ENCODE data around the gene DHFR.

Gene DHFR

DNA sequence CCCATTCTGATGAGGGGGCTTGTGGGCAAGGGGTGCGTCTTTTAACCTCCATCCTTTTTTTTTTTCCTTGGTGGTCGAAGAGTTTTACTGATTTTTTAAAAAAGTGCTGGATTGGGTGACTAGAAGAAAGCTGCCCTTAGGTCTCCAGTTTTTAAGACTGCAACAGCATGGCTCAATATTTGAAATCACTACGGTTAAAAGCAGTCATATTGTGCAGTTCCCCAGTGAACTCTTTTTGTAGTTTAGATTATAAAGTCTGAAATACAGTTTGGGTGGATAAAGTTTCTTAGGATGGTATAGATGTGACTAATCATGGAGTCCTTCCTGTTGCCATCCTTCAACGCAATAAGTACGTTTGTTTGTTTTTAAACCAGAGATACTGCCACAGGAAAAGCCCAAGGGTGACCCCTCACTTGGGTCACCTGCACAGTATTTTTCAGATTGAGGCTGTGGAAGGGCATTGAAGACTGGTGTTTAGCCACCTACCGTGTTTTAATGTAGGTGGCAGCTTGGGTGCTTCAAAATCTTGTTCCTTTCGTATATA, 520 bp upstream of the DHFR start:
- no peak for DNase-seq (ENCODE audit: low read depth in 3 of 3)

DNA sequence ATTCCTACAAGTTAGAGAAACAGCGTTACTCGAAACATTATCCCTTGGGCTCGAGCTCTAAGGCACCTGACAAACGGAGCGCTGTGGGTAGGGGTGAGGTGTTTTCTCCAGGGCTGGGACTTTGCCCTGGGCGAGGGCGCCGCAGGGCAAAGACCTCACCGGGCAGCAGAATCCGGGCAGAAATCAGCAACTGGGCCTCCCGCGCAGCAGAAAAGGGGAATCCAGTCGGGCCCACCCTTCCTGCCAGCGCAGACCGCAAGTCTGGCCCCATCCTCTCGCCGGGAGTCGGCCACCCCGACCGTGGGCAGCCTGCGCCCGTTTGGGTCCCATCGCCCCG, 761 bp downstream of the DHFR start:
- no peak for DNase-seq (ENCODE audit: low read depth in 3 of 3)

DNA sequence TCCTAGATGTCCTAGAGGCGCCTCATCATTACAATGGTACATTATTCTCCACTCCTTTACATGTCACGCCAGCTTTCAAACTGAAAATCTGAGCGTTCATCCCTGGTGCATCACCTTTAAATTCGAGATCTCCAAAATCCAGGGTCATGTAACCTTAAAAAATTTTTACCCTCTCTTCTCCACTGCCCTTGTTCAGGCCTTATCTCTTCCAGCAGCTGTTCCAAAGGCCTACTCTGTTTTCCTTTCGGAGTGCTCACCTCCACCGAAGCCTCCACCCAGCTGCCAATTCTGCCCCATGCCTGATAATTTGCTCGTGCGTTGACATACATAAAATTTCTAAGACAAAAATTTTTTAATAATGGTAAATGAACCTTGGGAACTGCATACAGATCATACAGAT, 1.3 kb downstream of the DHFR start:
- DNase-seq (ENCODE audit: low read depth in 3 of 3): no peak

DNA sequence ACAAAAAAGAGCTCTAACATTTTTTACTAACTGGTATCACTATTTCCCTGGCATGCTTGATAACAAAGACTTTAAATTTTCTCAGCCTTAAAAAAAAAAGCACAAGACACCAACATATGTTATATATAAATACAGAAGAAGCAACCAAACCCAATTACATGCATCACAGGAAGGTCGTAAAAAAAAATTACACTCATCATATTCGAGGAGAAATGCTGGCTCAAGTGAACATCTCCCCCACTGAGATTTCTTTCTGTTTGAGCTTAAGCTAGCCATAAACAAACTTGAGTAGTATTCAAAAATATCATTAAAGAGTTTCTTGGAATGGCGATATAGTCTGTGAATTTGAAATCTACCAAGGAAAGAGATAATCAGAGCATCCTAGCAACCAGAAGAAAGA, 7.9 kb downstream of the DHFR start:
- DNase-seq (ENCODE audit: low read depth in 3 of 3): no peak

DNA sequence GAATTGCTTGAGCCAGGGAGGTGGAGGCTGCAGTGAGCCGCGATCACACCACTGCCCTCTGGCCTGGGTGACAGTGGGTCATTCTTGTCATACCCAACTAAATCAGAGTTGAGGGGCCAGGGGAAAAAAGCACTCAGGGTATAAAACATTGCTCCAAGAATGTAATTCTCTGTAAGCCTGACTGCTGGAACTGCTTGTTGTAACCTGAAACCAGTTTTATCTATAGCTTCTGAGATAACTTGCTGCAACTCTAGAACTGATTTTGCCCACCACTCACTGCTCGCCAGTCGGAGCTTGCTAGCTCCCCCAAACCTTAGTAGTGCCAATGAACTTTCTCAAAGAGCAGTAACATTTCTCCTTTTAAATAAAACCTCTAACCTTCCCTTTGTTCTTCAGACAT, 9.9 kb downstream of the DHFR start:
- DNase-seq (ENCODE audit: low read depth in 3 of 3): no peak

DNA sequence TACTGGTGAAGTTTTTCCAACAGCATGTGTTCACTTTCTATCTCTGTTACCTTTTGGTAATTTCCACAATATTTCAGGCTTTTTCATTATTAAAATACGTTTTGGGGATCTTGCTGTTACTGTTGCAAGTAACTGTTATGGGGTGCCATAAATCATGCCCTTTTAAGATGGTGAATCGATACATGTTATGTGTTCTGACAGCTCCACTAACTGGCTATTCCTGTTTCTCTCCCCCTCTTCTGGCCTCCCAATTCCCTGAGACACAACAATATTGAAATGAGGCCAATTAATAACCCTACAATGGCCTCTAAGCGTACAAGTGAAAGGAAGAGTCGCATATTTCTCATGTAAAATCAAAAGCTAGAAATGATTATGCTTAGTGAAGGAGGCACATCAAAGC, 13.4 kb downstream of the DHFR start:
- no peak for DNase-seq (ENCODE audit: low read depth in 3 of 3)

DNA sequence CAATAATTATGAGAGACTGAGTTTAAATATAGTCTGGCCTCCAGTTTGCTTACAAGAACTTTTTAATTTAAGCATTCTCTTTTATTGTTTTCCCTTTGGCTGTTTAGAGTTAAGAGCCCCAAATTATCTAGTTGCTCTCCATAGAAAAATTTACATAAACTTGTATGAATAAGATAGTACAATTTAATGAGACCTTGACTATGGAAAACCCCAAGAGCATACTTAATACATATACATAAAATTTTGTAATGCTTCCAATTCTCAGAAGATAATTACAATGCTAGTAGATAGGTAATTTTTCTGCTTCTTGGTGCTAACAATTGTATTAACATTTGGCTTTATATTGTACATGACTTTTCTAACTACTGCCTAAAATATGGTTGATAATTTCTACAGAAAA, 20.6 kb downstream of the DHFR start:
- DNase-seq (ENCODE audit: low read depth in 3 of 3): no peak

DNA sequence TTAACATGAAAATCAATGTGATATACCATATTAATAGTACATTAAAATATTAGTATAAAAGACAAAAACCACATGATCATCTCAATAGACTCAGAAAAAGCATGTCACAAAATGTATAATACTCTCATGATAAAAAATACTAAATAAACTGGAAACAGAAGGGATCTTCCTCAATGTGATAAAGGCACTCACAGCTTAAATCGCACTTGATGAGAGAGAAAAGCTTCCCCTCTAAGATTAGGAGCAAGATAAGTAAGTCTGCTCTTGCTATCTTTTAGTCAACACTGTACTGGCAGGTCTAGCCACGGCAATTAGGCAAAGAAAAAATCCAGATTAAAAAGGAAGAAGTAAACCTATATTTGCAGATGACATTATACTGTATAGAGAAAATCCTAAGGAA, 22.1 kb downstream of the DHFR start:
- no peak for DNase-seq (ENCODE audit: low read depth in 3 of 3)

DNA sequence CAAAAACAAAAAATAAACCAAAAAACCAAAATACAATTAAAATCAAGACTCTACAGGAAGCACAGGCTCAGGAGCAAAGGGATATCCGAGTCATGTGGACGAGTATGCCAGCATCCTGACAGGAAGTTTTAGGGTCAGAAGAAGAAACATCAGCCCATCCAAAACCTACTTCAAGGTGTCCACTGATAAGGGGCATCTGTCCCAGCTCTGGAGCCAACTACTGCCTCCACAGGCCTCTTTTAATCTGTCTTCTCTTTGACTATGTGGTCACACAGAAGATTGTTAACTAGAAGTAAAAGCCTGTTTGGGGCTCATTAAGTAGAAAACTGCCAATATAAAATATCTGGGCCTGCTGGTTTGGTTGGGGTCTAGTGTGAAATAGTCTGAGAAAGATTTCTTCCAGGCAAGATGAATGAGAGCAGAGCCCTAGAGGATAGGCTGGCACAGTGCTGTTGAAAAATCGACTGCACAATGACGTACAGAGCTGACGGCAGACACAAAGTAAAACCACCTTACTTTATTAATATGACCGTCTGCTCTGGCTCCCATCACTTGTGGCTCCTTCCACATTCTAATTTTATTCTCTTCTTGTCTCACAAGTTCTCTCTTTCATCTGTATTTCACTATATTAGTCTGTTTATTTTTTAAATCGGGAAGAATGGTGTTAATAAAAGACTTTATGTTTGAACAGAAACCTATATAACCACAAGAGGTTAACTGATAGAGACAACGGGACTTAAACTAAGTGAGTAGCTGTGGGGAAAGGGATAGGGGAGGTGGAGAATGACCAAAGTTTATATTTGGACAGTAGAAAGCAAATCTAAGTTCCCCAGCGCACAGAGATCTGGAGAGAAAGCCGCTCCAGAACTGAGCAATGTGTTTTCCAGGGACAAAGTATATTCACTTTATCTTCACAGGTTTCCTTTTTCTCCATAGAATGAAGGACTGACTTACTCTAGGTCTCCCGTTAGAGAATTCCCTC, 23.2 kb downstream of the DHFR start:
- DNase-seq (ENCODE audit: low read depth in 3 of 3): no peak

DNA sequence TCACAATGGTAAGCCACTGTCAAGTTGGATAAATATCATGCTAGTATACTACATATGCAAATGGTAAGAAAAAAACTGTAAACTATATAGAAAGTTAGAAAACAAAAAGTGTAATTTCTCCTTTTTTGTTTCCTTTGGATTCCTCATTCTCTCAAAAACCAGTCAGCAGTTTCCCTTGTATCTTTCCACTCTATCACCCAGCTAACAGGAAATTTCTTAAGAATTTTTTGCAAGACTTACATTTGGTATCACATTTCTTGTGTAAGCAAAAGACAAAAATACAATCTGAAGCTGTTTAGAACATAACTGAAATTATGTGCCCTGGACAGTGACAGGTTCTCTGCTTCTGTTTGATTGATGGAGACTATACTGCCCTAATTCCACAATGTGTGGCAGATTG, 25.5 kb downstream of the DHFR start:
- no peak for DNase-seq (ENCODE audit: low read depth in 3 of 3)

DNA sequence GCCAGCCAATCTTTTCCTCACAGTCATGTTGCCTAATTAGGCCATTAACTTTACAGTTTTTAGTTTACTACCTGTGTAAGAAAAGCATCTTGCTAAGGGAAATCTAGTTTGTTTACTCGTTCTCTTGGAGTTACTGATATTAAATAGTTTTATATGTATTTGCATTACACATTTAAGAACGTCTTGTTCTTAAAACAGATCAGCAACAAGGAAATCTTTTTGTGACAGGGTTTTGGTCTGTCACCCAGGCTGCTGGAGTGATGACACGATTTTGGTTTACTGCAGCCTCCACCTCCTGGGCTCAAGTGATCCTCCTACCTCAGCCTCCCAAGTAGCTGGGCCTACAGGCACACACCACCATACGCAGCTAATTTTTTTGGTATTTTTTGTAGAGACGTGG, 29.6 kb downstream of the DHFR start:
- DNase-seq (ENCODE audit: low read depth in 3 of 3): no peak

DNA sequence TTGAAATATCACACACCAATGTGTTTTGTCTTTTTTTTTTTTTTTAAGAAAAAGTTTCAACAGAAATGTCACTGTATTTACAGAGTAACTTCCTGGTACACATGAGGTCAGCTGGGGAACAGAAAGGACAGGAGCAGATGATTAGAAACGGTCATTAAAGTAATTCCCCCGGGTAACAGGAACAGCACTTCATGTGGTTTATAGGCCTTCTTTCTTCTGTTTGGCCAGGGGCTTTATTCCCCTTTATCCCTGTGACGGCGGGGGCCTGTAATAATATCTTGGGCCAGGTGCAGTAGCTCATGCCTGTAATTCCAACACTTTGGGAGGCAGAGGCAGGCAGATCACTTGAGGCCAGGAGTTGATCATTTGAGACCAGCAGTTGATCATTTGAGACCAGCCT, 30.8 kb downstream of the DHFR start:
- DNase-seq (ENCODE audit: low read depth in 3 of 3): no peak

DNA sequence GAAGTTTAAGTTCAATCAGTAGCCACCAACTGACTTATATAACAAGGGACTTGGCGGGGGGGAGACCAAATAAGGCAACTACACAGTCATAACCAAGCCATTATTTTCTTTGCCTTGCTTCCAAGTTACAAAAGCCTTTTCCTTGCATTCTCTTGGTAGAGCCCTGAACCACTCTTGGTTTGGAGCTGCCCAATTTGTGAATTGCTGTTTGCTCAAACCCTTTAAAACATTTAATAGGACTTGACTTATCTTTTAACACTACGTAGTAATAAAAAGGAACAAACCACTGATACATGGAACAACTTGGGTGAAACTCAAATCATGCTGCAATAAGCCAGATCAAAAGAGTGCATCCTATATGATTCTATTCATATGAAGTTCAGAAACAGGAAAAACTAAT, 32.0 kb downstream of the DHFR start:
- DNase-seq (ENCODE audit: low read depth in 3 of 3): no peak

DNA sequence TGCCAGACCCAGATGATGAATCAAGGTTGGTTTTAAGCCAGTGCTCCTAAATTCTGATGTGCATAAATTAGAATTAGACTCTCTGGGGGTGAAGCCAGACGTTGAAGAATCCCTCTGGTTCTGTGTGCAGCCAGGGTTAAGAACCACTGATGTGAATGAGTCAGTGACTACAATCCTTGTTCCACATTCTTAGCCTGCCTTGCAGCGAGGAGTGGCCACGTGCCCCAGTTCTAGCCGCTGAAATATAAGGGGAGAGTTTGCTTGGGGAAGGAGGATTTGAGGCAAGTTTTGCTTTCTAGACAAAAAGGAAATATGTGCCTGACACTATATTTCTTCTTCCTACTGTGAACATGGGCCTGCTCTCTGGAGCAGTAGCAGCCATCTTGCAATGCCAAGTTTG, 34.6 kb downstream of the DHFR start:
- DNase-seq (ENCODE audit: low read depth in 3 of 3): no peak

DNA sequence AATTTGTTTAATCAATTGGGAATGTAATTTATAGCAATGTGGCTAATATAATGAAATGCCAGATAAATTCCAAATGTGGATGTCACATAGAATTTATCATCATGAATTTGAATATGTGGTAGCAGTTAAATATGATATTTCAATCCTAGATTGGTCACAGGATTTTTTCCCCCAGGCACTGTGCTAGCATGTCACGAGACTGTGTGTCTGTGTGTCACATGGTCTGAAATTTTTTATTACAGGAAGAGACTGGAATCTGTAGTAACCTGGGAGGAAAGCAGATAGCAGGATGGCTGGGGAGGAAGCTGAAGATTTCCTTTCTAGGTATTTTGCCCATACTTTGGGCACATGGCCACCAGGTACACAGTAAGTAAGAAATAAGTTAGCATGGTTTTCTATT, 35.7 kb downstream of the DHFR start:
- DNase-seq (ENCODE audit: low read depth in 3 of 3): no peak

DNA sequence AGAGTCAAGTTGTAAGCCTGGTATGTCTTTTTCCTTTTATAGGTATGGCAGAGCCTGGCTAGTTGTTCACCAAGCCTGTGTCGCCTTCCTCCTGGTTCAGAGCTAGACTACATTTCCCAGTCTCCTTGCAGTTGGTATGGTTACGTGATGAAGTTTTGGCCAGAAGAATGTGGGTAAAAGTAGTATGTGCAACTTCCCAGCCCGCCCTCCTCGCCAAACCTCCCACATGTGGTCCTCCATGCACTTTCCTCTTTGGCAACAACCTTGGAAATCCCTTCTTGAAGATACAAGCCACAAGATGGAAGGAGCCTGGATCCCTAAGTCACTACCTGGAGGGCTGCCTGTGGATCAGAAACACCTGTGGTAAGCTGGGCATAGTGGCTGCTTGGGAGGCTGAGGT, 36.3 kb downstream of the DHFR start:
- no peak for DNase-seq (ENCODE audit: low read depth in 3 of 3)

DNA sequence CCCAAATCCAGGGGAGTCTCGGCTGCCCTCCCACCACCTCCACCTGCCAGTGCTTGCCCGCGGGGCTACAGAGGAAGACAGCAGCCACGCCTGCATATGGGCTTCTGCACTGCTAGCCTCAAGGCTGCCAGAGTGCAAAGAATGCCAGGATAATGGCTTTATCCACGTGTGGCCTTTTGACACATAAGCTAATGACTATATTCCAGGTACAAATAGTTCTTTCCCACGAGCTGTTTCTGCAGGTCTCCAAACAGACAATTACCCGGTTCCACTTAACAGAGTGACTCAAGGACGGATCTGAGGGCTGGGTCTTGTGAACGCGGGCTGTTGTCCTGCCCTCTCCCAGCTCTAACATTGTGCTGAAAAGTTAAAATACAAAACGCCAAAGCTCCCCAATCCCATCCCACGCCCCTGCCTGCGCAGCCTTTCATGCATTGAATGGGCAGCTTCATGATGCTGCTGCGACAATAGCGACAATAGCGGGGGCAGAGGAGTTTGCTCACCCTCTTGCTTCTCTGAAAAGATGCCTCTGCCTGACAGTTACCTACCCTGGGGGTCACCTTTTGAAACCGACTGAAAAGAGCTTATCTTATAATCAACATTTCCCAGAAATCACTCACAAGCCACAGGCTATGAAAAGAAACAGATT, 39.4 kb downstream of the DHFR start:
- DNase-seq (ENCODE audit: low read depth in 3 of 3): no peak

DNA sequence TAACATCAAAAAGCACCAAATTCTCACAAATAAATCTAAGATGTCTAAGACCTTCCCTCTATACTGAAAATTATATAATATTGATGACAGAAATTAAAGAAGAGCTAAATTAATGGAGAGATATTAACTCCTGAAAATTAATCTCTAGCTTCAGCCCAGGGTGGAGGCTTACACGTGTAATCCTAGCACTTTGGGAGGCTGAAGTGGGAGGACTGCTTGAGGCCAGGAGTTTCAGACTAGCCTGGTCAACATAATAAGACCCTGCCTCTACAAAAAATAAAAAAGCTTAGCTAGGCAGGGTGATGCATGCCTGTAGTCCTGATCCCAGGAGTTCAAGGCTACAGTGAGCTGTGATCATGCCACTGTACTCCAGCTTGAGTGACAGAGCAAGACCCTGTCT, 45.1 kb downstream of the DHFR start:
- no peak for DNase-seq (ENCODE audit: low read depth in 3 of 3)

DNA sequence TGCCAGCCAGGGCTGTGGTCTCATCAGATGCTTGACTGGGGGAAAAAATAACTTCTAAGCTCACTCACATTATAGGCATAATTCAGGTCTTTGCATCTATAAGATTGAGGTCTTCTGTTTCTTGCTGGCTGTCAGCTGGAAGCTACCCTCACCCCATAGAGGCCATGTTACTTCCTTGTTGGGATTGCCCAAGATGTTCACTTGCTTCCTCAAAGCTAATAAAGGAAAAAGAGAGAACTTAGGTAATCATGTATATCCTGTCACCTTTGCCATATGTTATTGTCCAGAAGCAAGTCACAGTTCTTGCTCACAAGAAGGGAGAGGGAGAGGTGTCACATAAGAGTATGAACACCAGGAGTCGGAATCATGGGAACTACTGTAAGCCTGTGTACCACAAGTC, 46.1 kb downstream of the DHFR start:
- no peak for DNase-seq (ENCODE audit: low read depth in 3 of 3)

DNA sequence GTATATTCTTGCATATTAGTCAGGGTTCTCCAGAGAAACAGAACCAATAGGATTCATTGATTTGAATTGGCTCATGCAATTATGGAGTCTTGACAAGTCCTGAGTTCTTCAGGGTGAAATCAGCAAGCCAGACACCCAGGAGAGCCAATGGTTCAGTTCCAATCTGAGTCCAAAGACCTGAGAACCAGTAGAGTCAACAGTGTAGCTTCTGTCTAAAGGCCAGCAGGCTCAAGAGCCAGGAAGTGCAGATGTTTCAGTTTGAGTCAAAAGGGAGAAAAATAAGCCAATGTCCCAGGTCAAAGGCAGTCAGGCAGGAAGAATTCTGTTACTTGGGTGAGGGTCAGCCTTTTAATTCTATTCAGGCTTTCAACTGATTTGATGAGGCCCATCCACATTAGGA, 47.0 kb downstream of the DHFR start:
- DNase-seq (ENCODE audit: low read depth in 3 of 3): no peak

DNA sequence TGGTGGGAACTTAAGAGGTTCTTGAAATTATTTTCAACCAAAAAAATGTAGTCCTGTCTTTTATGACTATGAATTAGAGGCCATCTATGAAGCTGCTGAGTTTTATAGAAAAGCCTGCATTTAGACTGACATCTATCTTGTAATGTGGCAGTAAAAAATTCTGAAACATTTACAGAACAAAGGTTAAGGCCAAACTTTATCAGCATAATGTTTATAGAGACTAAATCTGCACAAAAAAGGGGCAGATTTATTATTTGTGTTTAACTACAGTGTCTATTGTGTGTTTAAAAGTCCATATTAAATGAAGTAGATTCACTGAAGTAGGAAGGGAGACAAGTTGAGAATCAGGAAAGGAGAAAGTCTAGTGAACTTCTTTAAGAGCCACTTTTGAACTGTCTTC, 47.4 kb downstream of the DHFR start:
- no peak for DNase-seq (ENCODE audit: low read depth in 3 of 3)

DNA sequence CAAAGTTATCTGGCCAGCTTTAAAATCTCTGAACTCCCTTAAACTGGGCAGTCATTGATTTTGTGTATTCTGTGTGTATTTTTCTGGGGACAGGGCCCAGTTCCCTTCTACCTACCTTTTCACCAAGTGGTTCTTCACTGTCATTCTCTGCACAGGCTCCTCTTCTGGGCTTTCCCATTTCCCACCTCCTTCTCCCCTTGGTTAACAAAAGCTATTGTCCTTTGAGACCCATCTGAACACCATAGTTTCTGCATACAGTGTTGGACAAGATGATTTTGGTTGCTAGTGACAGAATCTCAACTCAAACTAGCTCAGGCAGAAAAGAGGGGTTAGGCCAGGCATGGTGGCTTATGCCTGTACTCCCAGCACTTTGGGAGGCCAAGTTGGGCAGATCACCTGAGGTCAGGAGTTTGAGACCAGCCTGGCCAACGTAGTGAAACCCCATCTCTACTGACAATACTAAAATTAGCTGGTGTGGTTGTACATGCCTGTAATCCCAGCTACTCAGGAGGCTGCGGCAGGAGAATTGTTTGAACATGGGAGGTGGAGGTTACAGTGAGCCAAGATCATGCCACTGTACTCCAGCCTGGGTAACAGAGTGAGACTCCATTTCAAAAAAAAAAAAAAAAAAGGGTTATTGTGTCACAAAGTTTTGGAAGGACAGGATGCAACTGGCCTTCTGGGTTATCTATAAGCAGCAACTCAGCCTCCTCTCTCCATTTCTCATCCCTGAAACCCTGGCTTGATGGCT, 53.7 kb downstream of the DHFR start:
- no peak for DNase-seq (ENCODE audit: low read depth in 3 of 3)

DNA sequence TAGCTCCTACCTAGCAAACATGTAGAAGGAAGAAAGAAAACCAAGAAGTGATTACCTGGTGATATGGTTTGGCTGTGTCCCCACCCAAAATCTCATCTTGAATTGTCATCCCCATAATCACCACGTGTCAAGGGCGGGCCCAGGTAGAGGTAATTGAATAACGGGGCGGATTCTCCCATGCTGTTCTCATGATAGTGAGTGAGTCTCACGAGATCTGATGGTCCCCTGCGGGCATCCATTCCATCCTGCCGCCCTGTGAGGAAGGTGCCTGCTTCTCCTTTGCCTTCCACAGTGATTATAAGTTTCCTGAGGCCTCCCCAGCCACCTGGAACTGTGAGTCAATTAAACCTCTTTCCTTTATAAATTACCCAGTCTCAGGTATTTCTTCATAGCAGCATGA, 57.3 kb downstream of the DHFR start:
- no peak for DNase-seq (ENCODE audit: low read depth in 3 of 3)
